ENCODE results near the gene CHMP4B. TPM values are rescaled to one million over a fixed set of nuclear protein-coding genes. Genes with fewer than 3 reads are reported as not detected.

CHMP4B gene
- total and polyA plus RNA-seq, 7 donors = 102 to 394 (median 115) TPM

GRCh38 chr20:33825340-33826269, 14.5 kb downstream of the CHMP4B start:
- WGBS, 2 donors = 20 to 71% methylated on average over 3 of the region's 3 CpGs
- no peak for DNase-seq
- Histone ChIP-seq H3K27me3 (no peaks in the 10 kb centered on the region), H3K36me3 (no peaks in the 10 kb centered on the region), H3K4me1 (peaks cover 0 to 64% (median 58%) of the 10 kb centered on the region in 4 donors), H3K9me3 (no peaks in the 10 kb centered on the region), H3K27ac (peak overlapping the region in 3 of 4 donors; percentile 68 to 79 (median 71)), H3K4me3 (no peak overlapping the region)
- intact Hi-C loops (cut with DNase I) = no loop called here
- TF ChIP-seq POLR2AphosphoS5 (IDR thresholded peaks at IDR 0.05) (no peak), EP300 (IDR thresholded peaks at IDR 0.05) (no peak), POLR2A (IDR thresholded peaks at IDR 0.05) (no peak), CTCF (IDR thresholded peaks at IDR 0.05) (no peak)

GRCh38 chr20:33826270-33826897, 15.2 kb downstream of the CHMP4B start:
- WGBS, 2 donors = 53 to 79% methylated on average over 5 of the region's 5 CpGs
- Histone ChIP-seq H3K27ac (peak overlapping the region; percentile 36 to 79 (median 70)), H3K4me1 (peaks cover 0 to 70% (median 63%) of the 10 kb centered on the region in 4 donors)

GRCh38 chr20:33827109-33827508, 16.0 kb downstream of the CHMP4B start:
- Histone ChIP-seq H3K4me1 (peaks cover 0 to 77% (median 70%) of the 10 kb centered on the region in 4 donors), H3K9me3 (no peaks in the 10 kb centered on the region), H3K4me3 (no peak overlapping the region), H3K27ac (peak overlapping the region; percentile 36 to 79 (median 70)), H3K27me3 (no peaks in the 10 kb centered on the region), H3K36me3 (no peaks in the 10 kb centered on the region)
- WGBS, 2 donors = 54 to 80% methylated on average over 2 of the region's 2 CpGs
- intact Hi-C loops (cut with DNase I) = no loop called here
- no peak for DNase-seq
- TF ChIP-seq EP300 (IDR thresholded peaks at IDR 0.05) (no peak), POLR2AphosphoS5 (IDR thresholded peaks at IDR 0.05) (no peak), POLR2A (IDR thresholded peaks at IDR 0.05) (no peak)

More at GRCh38 chr20:33826270-33826897, 15.2 kb downstream of the CHMP4B start:
- TF ChIP-seq POLR2AphosphoS5 (IDR thresholded peaks at IDR 0.05) = no peak
- TF ChIP-seq EP300 (IDR thresholded peaks at IDR 0.05) = no peak
- no peak for TF ChIP-seq POLR2A (IDR thresholded peaks at IDR 0.05)
- TF ChIP-seq CTCF (IDR thresholded peaks at IDR 0.05) = no peak
- DNase-seq = no peak
- H3K36me3 ChIP-seq = no peaks in the 10 kb centered on the region
- H3K4me3 ChIP-seq = no peak overlapping the region
- intact Hi-C loops (cut with DNase I) = no loop called here
- H3K27me3 ChIP-seq = no peaks in the 10 kb centered on the region
- no peaks in the 10 kb centered on the region for H3K9me3 ChIP-seq

- no peak for TF ChIP-seq POLR2AphosphoS5 (IDR thresholded peaks at IDR 0.05)
- no peak for TF ChIP-seq CTCF (IDR thresholded peaks at IDR 0.05)
- TF ChIP-seq POLR2A (IDR thresholded peaks at IDR 0.05) = no peak
- no peaks in the 10 kb centered on the region for H3K36me3 ChIP-seq
- no peaks in the 10 kb centered on the region for H3K27me3 ChIP-seq
- peaks cover 0 to 84% (median 76%) of the 10 kb centered on the region in 4 donors for H3K4me1 ChIP-seq
- no peak for DNase-seq
- H3K9me3 ChIP-seq = no peaks in the 10 kb centered on the region
- intact Hi-C loops (cut with DNase I) = no loop called here
- WGBS, 2 donors = 79 to 90% methylated on average over 4 of the region's 4 CpGs
- H3K4me3 ChIP-seq = no peak overlapping the region
- peak overlapping the region; percentile 66 to 79 (median 70) for H3K27ac ChIP-seq
Measured at GRCh38 chr20:33827634-33828325, 16.6 kb downstream of the CHMP4B start.

Measured in sigmoid colon (tissue), 7 donors.